HTR-8/SVneo (cell line): Measurements from ENCODE around the gene TNIP2.

Experiments used
- DNase-seq: peaks from one replicate; pipeline ENCODE4 v3.0.0; 2011; ENCODE audit warnings: low spot score, mixed read lengths; ENCODE audit not compliant: insufficient read length
- FAIRE-seq: peaks from 2 replicates; lab custom pipeline; 2011; peaks lifted over from hg19 to GRCh38; lab: Jason Lieb, UNC

TNIP2 gene

DNA sequence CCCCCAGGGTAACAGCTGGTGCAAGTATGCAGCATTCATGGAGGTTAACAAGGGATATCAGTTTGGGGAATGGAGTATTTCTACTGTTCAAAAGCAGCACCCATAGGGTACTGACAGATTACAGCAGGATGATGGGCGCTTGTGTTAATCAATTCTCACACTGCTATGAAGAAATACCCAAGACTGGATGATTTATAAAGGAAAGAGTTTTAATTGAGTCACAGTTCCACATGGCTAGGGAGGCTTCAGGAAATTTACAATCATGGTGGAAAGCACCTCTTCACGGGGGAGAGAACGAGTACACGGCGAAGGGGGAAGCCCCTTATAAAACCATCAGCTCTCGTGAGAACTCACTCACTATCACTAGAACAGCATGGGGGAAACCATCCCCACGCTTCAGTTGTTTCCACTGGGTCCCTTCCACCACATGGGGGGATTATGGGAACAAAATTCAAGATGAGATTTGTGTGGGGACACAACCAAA is 64.1 kb downstream of the TNIP2 start:
- no peak for DNase-seq
- FAIRE-seq: no peak
